Vagina (tissue), 2 donors: Measurements from ENCODE around the gene CADPS. TPM values are rescaled to one million over a fixed set of nuclear protein-coding genes. Genes with fewer than 3 reads are reported as not detected.

Experiments used
- DNase-seq, 2 donors: peaks; one replicate each; pipeline ENCODE4 v3.0.0-alpha.2; 2017; ENCODE audit errors: extremely low spot score in 2 of 2
- H3K27ac ChIP-seq: fragments of 200-600 bp; sonication (generic); one replicate; pipeline ENCODE4 v1.5.1; 2019
- H3K27me3 ChIP-seq: fragments of 200-600 bp; sonication (generic); one replicate; pipeline ENCODE4 v1.5.1; 2019
- H3K36me3 ChIP-seq, 2 donors: fragments of 200-600 bp; sonication (generic); one replicate each; pipeline ENCODE4 v1.5.1; 2017 to 2019
- H3K4me1 ChIP-seq: fragments of 200-600 bp; sonication (generic); one replicate; pipeline ENCODE4 v1.5.1; 2019
- H3K4me3 ChIP-seq, 2 donors: fragments of 200-600 bp; sonication (generic); 1 replicate in 1 of 2; 2 replicates in 1 of 2; pipeline ENCODE4 v1.5.1; 2016 to 2019
- H3K9me3 ChIP-seq: fragments of 200-600 bp; sonication (generic); one replicate; pipeline ENCODE4 v1.5.1; 2019
- POLR2A ChIP-seq, 2 donors: fragments of 450-650 bp; IDR thresholded peaks; one replicate each; pipeline ENCODE4 v1.6.1; 2017; ENCODE audit warnings: antibody characterized with exemption in 2 of 2, mild to moderate bottlenecking in 2 of 2, moderate library complexity in 2 of 2
- POLR2AphosphoS5 ChIP-seq, 2 donors: sonication (generic); formaldehyde crosslinking; IDR thresholded peaks; one replicate each; pipeline ENCODE4 v1.9.0; 2017; ENCODE audit warnings: antibody characterized with exemption in 2 of 2, mild to moderate bottlenecking in 2 of 2, low read depth in 1 of 2; ENCODE audit not compliant: insufficient read depth in 1 of 2
- intact Hi-C: fragments of 100-400 bp; cut with DNase I; formaldehyde crosslinking; loops from one replicate; pipeline ENCODE4 v1.15.1; 2023
- total RNA-seq: library from RNA; depleted of rRNA; stranded (reverse); fragments of >200 nt; gene quantifications from one replicate; pipeline ENCODE4 v1.2.3, GENCODE V29; 2016
- TF ChIP-seq, protein P1 (sequence below), 3 experiments: fragments of 450-650 bp in 2 of 3; fragments of 200-600 bp in 1 of 3; sonication (generic) in 1 of 3; IDR thresholded peaks; one replicate each; pipeline ENCODE4 v1.5.1; 2017 to 2019; ENCODE audit warnings: antibody characterized with exemption in 3 of 3, mild to moderate bottlenecking in 2 of 3, moderate library complexity in 2 of 3

The CADPS gene
- total RNA-seq, 1 donor from 2014 or later, result 12.8 TPM

GRCh38 chr3:62835554-62836236 lies 39.5 kb downstream of the CADPS start:
- no peaks in the 10 kb centered on the region for H3K36me3 ChIP-seq
- no peak for DNase-seq
- H3K9me3 ChIP-seq, result no peaks in the 10 kb centered on the region
- TF ChIP-seq POLR2A (IDR thresholded peaks at IDR 0.05) (no peak), POLR2AphosphoS5 (IDR thresholded peaks at IDR 0.05; ENCODE audit: insufficient read depth in 1 of 2, low read depth in 1 of 2) (no peak)
- TF ChIP-seq, protein P1, sequence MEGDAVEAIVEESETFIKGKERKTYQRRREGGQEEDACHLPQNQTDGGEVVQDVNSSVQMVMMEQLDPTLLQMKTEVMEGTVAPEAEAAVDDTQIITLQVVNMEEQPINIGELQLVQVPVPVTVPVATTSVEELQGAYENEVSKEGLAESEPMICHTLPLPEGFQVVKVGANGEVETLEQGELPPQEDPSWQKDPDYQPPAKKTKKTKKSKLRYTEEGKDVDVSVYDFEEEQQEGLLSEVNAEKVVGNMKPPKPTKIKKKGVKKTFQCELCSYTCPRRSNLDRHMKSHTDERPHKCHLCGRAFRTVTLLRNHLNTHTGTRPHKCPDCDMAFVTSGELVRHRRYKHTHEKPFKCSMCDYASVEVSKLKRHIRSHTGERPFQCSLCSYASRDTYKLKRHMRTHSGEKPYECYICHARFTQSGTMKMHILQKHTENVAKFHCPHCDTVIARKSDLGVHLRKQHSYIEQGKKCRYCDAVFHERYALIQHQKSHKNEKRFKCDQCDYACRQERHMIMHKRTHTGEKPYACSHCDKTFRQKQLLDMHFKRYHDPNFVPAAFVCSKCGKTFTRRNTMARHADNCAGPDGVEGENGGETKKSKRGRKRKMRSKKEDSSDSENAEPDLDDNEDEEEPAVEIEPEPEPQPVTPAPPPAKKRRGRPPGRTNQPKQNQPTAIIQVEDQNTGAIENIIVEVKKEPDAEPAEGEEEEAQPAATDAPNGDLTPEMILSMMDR (IDR thresholded peaks at IDR 0.05), result no peak
- no peak overlapping the region for H3K4me3 ChIP-seq
- intact Hi-C loops, result no loop called here
- H3K27ac ChIP-seq, result no peak overlapping the region
- H3K4me1 ChIP-seq, result no peaks in the 10 kb centered on the region
- no peaks in the 10 kb centered on the region for H3K27me3 ChIP-seq

DNA sequence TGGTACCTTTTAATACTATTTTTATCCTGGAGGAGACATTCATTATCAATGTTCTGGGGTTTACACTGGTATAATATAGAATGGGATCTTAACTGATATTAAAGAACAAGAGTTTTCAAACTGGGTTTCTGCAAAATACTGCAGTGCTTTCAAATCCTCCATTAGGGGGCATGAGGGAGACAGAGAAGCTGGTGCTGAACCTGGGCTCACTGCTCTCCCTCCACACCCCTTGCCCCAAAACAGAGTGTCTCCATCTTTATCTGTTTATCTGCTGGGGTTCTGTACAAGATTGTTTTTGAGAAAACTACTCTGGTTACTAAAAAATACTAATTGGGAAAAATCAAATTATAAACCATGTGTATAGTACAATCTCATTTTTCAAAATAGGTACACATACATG lies 41.7 kb downstream of the CADPS start:
- H3K4me1 ChIP-seq, result no peaks in the 10 kb centered on the region
- intact Hi-C loops, result no loop called here
- no peaks in the 10 kb centered on the region for H3K36me3 ChIP-seq
- no peak overlapping the region for H3K4me3 ChIP-seq
- no peaks in the 10 kb centered on the region for H3K9me3 ChIP-seq
- TF ChIP-seq, protein P1 (IDR thresholded peaks at IDR 0.05), result no peak
- TF ChIP-seq POLR2A (IDR thresholded peaks at IDR 0.05) (no peak), POLR2AphosphoS5 (IDR thresholded peaks at IDR 0.05; ENCODE audit: insufficient read depth in 1 of 2, low read depth in 1 of 2) (no peak)
- no peak overlapping the region for H3K27ac ChIP-seq
- no peak for DNase-seq
- H3K27me3 ChIP-seq, result no peaks in the 10 kb centered on the region

- intact Hi-C loops, result no loop called here
- H3K27me3 ChIP-seq, result no peaks in the 10 kb centered on the region
- no peaks in the 10 kb centered on the region for H3K36me3 ChIP-seq
- H3K9me3 ChIP-seq, result no peaks in the 10 kb centered on the region
- H3K27ac ChIP-seq, result no peak overlapping the region
- H3K4me3 ChIP-seq, result no peak overlapping the region
- no peak for DNase-seq
- TF ChIP-seq POLR2A (IDR thresholded peaks at IDR 0.05) (no peak), POLR2AphosphoS5 (IDR thresholded peaks at IDR 0.05; ENCODE audit: insufficient read depth in 1 of 2, low read depth in 1 of 2) (no peak)
- TF ChIP-seq, protein P1 (IDR thresholded peaks at IDR 0.05), result no peak
- H3K4me1 ChIP-seq, result no peaks in the 10 kb centered on the region
These were observed 42.7 kb downstream of the CADPS start for GRCh38 chr3:62832553-62832952.

DNA sequence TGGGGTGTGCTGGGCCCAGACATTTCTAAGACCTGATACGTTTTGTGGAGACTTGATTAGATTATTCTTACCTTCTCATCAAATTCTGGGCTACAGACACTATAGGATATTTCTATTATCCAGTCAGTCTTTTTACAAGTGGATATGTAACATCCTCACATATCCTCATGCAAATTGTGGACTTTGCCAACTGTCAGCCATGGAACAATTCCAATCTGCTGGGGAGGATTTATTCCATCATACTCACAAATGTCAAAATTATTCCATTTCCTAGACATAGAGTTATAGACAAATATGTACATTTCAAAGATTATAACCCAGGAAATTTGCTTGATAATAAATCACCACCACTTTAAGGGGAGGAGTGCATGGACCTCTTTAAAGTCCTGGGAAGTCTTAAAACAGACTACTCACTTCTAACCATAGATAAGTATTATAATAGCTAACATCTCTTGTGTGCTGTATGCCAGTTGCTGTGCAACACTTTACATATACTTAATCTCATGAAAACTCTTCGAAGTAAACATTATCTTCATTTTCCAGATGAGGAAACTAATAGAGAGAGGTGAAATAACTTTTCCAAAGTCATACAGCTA lies 44.4 kb downstream of the CADPS start:
- Histone ChIP-seq H3K27ac (no peak overlapping the region), H3K4me3 (no peak overlapping the region), H3K36me3 (no peaks in the 10 kb centered on the region), H3K9me3 (no peaks in the 10 kb centered on the region), H3K27me3 (no peaks in the 10 kb centered on the region), H3K4me1 (no peaks in the 10 kb centered on the region)
- TF ChIP-seq POLR2A (IDR thresholded peaks at IDR 0.05) (no peak), POLR2AphosphoS5 (IDR thresholded peaks at IDR 0.05; ENCODE audit: insufficient read depth in 1 of 2, low read depth in 1 of 2) (no peak)
- TF ChIP-seq, protein P1 (IDR thresholded peaks at IDR 0.05), result no peak
- intact Hi-C loops, result no loop called here
- no peak for DNase-seq

DNA sequence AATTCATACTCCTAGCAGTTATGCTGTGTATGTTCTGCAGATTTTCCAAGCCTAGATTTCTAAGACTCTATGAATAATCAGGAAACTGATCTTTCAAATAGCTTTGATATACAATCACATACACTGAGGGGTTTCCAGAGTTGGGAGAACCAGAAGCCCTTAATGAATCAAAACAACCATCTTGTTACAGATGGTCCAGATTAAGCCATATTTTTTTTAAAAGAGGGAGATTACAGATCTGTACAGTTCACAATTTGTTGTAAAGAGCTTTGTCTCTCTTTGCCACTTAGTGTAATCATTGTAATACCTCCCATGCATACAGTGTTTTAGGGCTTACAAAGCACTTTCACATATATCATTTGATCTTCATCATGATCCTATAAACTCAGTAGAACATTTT lies 47.7 kb downstream of the CADPS start:
- no peaks in the 10 kb centered on the region for H3K36me3 ChIP-seq
- H3K27ac ChIP-seq, result no peak overlapping the region
- no peaks in the 10 kb centered on the region for H3K4me1 ChIP-seq
- TF ChIP-seq POLR2AphosphoS5 (IDR thresholded peaks at IDR 0.05; ENCODE audit: insufficient read depth in 1 of 2, low read depth in 1 of 2) (no peak), POLR2A (IDR thresholded peaks at IDR 0.05) (no peak)
- TF ChIP-seq, protein P1 (IDR thresholded peaks at IDR 0.05), result no peak
- H3K27me3 ChIP-seq, result no peaks in the 10 kb centered on the region
- H3K4me3 ChIP-seq, result no peak overlapping the region
- intact Hi-C loops, result no loop called here
- no peaks in the 10 kb centered on the region for H3K9me3 ChIP-seq
- DNase-seq, result no peak
